GDM1 (cell line): ENCODE measurements around the gene GSDME.

Experiments
- DNase-seq: peaks from one replicate; lab custom pipeline; 2025; lab: John Stamatoyannopoulos, UW

Gene GSDME

GRCh38 chr7:24653316-24654085 is 103.8 kb downstream of the GSDME start:
- peak; percentile 22 for DNase-seq

DNA sequence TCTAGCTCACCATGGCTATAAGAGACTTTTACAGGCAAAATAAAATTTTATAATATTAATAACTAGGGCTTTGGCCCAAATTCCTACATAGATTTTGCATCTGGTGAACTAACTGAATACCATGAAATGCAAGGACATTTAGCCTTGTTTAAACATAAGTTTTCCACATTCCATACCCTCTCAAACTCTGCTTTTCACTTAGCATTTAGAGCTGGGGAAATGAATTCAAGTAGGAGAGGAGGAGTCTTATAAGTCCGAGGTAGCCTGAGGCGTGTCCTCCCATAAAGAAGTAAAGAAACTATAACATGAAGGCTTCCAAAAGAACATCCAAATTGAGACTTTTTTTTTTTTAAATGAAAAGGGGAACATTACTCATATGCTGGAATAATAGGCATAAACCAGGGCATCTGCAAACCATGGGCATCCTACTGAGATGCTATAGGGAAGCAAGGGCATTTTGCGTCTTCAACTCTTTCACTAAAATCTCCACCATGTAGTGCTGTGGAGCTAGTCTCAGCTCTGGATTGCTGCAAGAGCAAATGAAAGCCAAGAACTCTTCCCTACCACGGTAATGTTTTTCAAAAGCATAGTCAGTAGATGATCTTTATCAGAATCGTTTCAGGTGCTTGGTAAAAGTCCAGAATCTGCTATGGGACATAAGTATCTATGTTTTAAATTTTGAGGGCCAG is 104.9 kb downstream of the GSDME start:
- no peak for DNase-seq
